ENCODE results near the gene FSD2. TPM values are rescaled to one million over a fixed set of nuclear protein-coding genes. Genes with fewer than 3 reads are reported as not detected.

The FSD2 gene
- total RNA-seq, 1 donor from 2014 or later = not detected

GRCh38 chr15:82788496-82788895, 17.4 kb downstream of the FSD2 start:
- H3K4me1 ChIP-seq = no peaks in the 10 kb centered on the region
- DNase-seq (ENCODE audit: extremely low spot score in 2 of 2) = no peak
- no peaks in the 10 kb centered on the region for H3K9me3 ChIP-seq
- H3K27ac ChIP-seq = no peak overlapping the region
- H3K27me3 ChIP-seq = no peaks in the 10 kb centered on the region
- no peak overlapping the region for H3K4me3 ChIP-seq
- TF ChIP-seq POLR2A (IDR thresholded peaks at IDR 0.05) = no peak
- TF ChIP-seq CTCF (IDR thresholded peaks at IDR 0.05) = no peak
- no peak for TF ChIP-seq POLR2AphosphoS5 (IDR thresholded peaks at IDR 0.05; ENCODE audit: insufficient read depth in 1 of 2, low read depth in 1 of 2)
- intact Hi-C loops (cut with DNase I) = no loop called here
- H3K36me3 ChIP-seq = no peaks in the 10 kb centered on the region

GRCh38 chr15:82781349-82781748, 24.5 kb downstream of the FSD2 start:
- Histone ChIP-seq H3K36me3 (no peaks in the 10 kb centered on the region), H3K27ac (no peak overlapping the region), H3K27me3 (no peaks in the 10 kb centered on the region), H3K9me3 (no peaks in the 10 kb centered on the region), H3K4me3 (no peak overlapping the region), H3K4me1 (no peaks in the 10 kb centered on the region)
- TF ChIP-seq CTCF (IDR thresholded peaks at IDR 0.05) = no peak
- TF ChIP-seq POLR2A (IDR thresholded peaks at IDR 0.05) = no peak
- TF ChIP-seq POLR2AphosphoS5 (IDR thresholded peaks at IDR 0.05; ENCODE audit: insufficient read depth in 1 of 2, low read depth in 1 of 2) = no peak
- DNase-seq (ENCODE audit: extremely low spot score in 2 of 2) = no peak
- intact Hi-C loops (cut with DNase I) = no loop called here

DNA sequence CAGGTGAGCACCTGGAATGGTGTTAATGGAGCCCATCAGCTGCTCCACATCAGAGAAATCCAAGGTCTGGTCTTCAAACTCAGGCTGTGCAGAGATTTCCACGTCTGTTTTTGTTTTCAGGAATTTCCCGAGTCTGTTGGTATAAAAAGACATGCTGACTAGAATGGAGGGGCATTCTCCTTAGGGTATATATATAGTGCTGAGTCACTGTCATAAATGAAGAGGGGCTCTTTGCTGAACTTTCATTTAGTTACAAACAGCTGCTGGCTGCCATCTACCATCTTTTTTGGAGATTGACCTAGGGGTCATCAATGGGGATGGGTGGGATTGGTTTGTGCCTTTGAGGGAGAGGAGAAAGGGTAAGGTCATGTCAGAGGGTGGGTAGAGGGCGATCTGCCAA, 27.1 kb downstream of the FSD2 start:
- no peak for DNase-seq (ENCODE audit: extremely low spot score in 2 of 2)
- H3K36me3 ChIP-seq = no peaks in the 10 kb centered on the region
- intact Hi-C loops (cut with DNase I) = no loop called here
- no peaks in the 10 kb centered on the region for H3K27me3 ChIP-seq
- no peak overlapping the region for H3K4me3 ChIP-seq
- H3K9me3 ChIP-seq = no peaks in the 10 kb centered on the region
- no peak overlapping the region for H3K27ac ChIP-seq
- TF ChIP-seq POLR2AphosphoS5 (IDR thresholded peaks at IDR 0.05; ENCODE audit: insufficient read depth in 1 of 2, low read depth in 1 of 2) = no peak
- TF ChIP-seq CTCF (IDR thresholded peaks at IDR 0.05) = no peak
- no peak for TF ChIP-seq POLR2A (IDR thresholded peaks at IDR 0.05)
- no peaks in the 10 kb centered on the region for H3K4me1 ChIP-seq

DNA sequence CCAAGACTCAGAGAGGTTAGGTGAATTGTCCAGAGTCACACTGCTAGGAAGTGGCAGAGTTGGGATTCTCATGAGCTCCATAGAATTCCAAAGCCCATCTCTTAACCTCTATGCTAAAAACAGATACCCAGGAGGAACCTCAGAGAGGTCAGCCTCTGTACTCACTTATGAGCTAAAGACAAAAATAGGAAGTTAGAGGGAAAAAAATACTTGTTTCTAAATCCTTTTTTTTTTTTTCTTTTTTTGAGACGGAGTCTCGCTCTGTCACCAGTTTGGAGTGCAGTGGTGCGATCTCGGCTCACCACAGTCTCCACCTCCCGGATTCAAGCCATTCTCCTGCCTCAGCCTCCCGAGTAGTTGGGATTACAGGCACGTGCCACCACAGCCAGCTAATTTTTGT, 31.4 kb downstream of the FSD2 start:
- Histone ChIP-seq H3K27ac (no peak overlapping the region), H3K27me3 (no peaks in the 10 kb centered on the region), H3K36me3 (no peaks in the 10 kb centered on the region), H3K4me3 (no peak overlapping the region), H3K9me3 (no peaks in the 10 kb centered on the region), H3K4me1 (no peaks in the 10 kb centered on the region)
- intact Hi-C loops (cut with DNase I) = no loop called here
- DNase-seq (ENCODE audit: extremely low spot score in 2 of 2) = no peak
- TF ChIP-seq CTCF (IDR thresholded peaks at IDR 0.05) (no peak), POLR2AphosphoS5 (IDR thresholded peaks at IDR 0.05; ENCODE audit: insufficient read depth in 1 of 2, low read depth in 1 of 2) (no peak), POLR2A (IDR thresholded peaks at IDR 0.05) (no peak)

GRCh38 chr15:82771789-82772607, 33.9 kb downstream of the FSD2 start:
- no peak overlapping the region for H3K4me3 ChIP-seq
- no peaks in the 10 kb centered on the region for H3K9me3 ChIP-seq
- no peaks in the 10 kb centered on the region for H3K4me1 ChIP-seq
- H3K36me3 ChIP-seq = no peaks in the 10 kb centered on the region
- no peaks in the 10 kb centered on the region for H3K27me3 ChIP-seq
- DNase-seq (ENCODE audit: extremely low spot score in 2 of 2) = no peak
- no peak overlapping the region for H3K27ac ChIP-seq
- TF ChIP-seq POLR2AphosphoS5 (IDR thresholded peaks at IDR 0.05; ENCODE audit: insufficient read depth in 1 of 2, low read depth in 1 of 2) (no peak), POLR2A (IDR thresholded peaks at IDR 0.05) (no peak), CTCF (IDR thresholded peaks at IDR 0.05) (no peak)
- intact Hi-C loops (cut with DNase I) = no loop called here

Data from vagina (tissue), 2 donors.